HEK293T (cell line): ENCODE data around the gene ADAMTS12.

Experiments
- ARNT ChIP-seq: fragments of 450-650 bp; IDR thresholded peaks from 2 replicates; pipeline ENCODE4 v1.6.1; 2017; ENCODE audit warnings: mild to moderate bottlenecking
- BHLHE40 ChIP-seq: fragments of 450-650 bp; IDR thresholded peaks from 2 replicates; pipeline ENCODE4 v1.6.1; 2016; ENCODE audit warnings: mild to moderate bottlenecking, moderate library complexity, borderline replicate concordance
- ELF4 ChIP-seq: fragments of 450-650 bp; IDR thresholded peaks from 2 replicates; pipeline ENCODE4 v1.6.1; 2017; ENCODE audit warnings: antibody characterized with exemption
- FOXK2 ChIP-seq: fragments of 450-650 bp; IDR thresholded peaks from 2 replicates; pipeline ENCODE4 v1.6.1; 2016; ENCODE audit warnings: mild to moderate bottlenecking
- FOXM1 ChIP-seq: fragments of 450-650 bp; IDR thresholded peaks from 2 replicates; pipeline ENCODE4 v1.6.1; 2017; ENCODE audit warnings: mild to moderate bottlenecking, borderline replicate concordance
- HDGF ChIP-seq: fragments of 450-650 bp; IDR thresholded peaks from 2 replicates; pipeline ENCODE4 v1.6.1; 2017; ENCODE audit warnings: antibody characterized with exemption, borderline replicate concordance
- L3MBTL2 ChIP-seq: fragments of 450-650 bp; conservative IDR thresholded peaks from 2 replicates; pipeline ENCODE4 v1.6.1; 2016; ENCODE audit warnings: mild to moderate bottlenecking
- NFRKB ChIP-seq: fragments of 450-650 bp; IDR thresholded peaks from 2 replicates; pipeline ENCODE4 v1.6.1; 2016; ENCODE audit warnings: mild to moderate bottlenecking, moderate library complexity
- PKNOX1 ChIP-seq: fragments of 450-650 bp; IDR thresholded peaks from 2 replicates; pipeline ENCODE4 v1.6.1; 2016
- SUZ12 ChIP-seq: fragments of 450-650 bp; IDR thresholded peaks from 2 replicates; pipeline ENCODE4 v1.6.1; 2016; ENCODE audit warnings: mild to moderate bottlenecking
- TARDBP ChIP-seq: fragments of 450-650 bp; IDR thresholded peaks from 2 replicates; pipeline ENCODE4 v1.6.1; 2016
- ZNF384 ChIP-seq: fragments of 450-650 bp; IDR thresholded peaks from 2 replicates; pipeline ENCODE4 v1.6.1; 2016

GRCh38 chr5:33933723-33934169 is 42.0 kb upstream of the ADAMTS12 start:
- TF ChIP-seq L3MBTL2 (no peak), FOXM1 (no peak), NFRKB (no peak), BHLHE40 (no peak), TARDBP (no peak), HDGF (no peak), PKNOX1 (no peak), ARNT (no peak), FOXK2 (no peak), ELF4 (no peak), ZNF384 (no peak), SUZ12 (no peak)
